Thyroid gland (tissue), 4 donors: ENCODE measurements around the gene RAB11A. TPM values are rescaled to one million over a fixed set of nuclear protein-coding genes. Genes with fewer than 3 reads are reported as not detected.
A peak's percentile ranks its signal among the peaks of the same experiment; 100 is the strongest.

Experiments
- DNase-seq, 2 donors: peaks; one replicate each; pipeline ENCODE4 v3.0.0-alpha.2; 2019
- H3K27ac ChIP-seq, 3 donors: fragments of 200-600 bp; sonication (generic); 1 replicate in 2 of 3; 2 replicates in 1 of 3; pipeline ENCODE4 v1.5.1; 2016 to 2019; ENCODE audit warnings: mild to moderate bottlenecking in 1 of 3, moderate library complexity in 1 of 3
- H3K27me3 ChIP-seq: fragments of 200-600 bp; sonication (generic); one replicate; pipeline ENCODE4 v1.5.1; 2019
- H3K36me3 ChIP-seq, 2 donors: fragments of 200-600 bp; sonication (generic); one replicate each; pipeline ENCODE4 v1.5.1; 2016 to 2019
- H3K4me1 ChIP-seq, 2 donors: fragments of 200-600 bp; sonication (generic); one replicate each; pipeline ENCODE4 v1.5.1; 2017 to 2019
- H3K4me3 ChIP-seq, 3 donors: fragments of 200-600 bp; sonication (generic); replicated peaks in 1 of 3; 1 replicate in 2 of 3; 2 replicates in 1 of 3; pipeline ENCODE4 v1.5.1; 2016; ENCODE audit warnings: mild to moderate bottlenecking in 1 of 3
- H3K9me3 ChIP-seq: fragments of 200-600 bp; sonication (generic); one replicate; pipeline ENCODE4 v1.5.1; 2017
- POLR2A ChIP-seq, 2 donors: fragments of 450-650 bp; IDR thresholded peaks; one replicate each; pipeline ENCODE4 v1.6.1; 2017; ENCODE audit warnings: antibody characterized with exemption in 2 of 2, mild to moderate bottlenecking in 2 of 2, moderate library complexity in 1 of 2
- WGBS, 2 donors: methylation state at CpG; one replicate each; pipeline ENCODE4 v1.1.5; 2017; 5-methylcytosine and 5-hydroxymethylcytosine counted together
- intact Hi-C: fragments of 100-400 bp; cut with DNase I; formaldehyde crosslinking; loops from one replicate; pipeline ENCODE4 v1.15.1; 2023
- total RNA-seq, 4 donors: library from RNA; depleted of rRNA; stranded (reverse); fragments of >200 nt; gene quantifications; one replicate each; pipeline ENCODE4 v1.2.3, GENCODE V29; 2016
- TF ChIP-seq, protein P1 (sequence below), 6 experiments: fragments of 200-600 bp in 3 of 6; fragments of 450-650 bp in 3 of 6; sonication (generic) in 3 of 6; IDR thresholded peaks; one replicate each; pipeline ENCODE4 v1.5.1; 2016 to 2019; ENCODE audit warnings: antibody characterized with exemption in 6 of 6, mild to moderate bottlenecking in 2 of 6, inconsistent platforms in 1 of 6, moderate library complexity in 1 of 6

Gene RAB11A
- total RNA-seq, 4 donors from 2014 or later, result 201 to 369 (median 280) TPM

DNA sequence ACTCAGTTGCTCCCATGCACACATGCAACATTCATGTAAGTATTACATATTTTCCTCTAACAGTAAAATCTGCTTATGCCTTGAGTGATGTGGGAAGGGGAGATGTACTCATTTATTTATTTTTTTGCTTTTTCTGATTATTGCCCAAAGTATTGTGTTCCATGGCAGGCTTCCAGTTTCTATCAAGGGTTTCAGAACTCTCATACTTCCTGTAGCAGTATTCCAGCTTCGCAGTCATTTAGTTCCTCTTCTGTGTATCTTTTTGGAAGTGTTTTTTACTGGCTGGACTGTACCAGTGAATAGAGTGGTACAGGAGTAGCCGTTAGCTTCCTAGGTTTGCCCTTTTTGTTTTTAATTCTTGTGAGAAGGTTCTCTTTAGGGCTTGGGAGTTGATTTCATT, 26.9 kb downstream of the RAB11A start:
- Histone ChIP-seq H3K27me3 (no peaks in the 10 kb centered on the region), H3K4me1 (no peaks in the 10 kb centered on the region), H3K27ac (no peak overlapping the region), H3K4me3 (no peak overlapping the region), H3K9me3 (no peaks in the 10 kb centered on the region), H3K36me3 (peaks cover 5 to 10% of the 10 kb centered on the region in 2 donors)
- intact Hi-C loops, result no loop called here
- TF ChIP-seq, protein P1, sequence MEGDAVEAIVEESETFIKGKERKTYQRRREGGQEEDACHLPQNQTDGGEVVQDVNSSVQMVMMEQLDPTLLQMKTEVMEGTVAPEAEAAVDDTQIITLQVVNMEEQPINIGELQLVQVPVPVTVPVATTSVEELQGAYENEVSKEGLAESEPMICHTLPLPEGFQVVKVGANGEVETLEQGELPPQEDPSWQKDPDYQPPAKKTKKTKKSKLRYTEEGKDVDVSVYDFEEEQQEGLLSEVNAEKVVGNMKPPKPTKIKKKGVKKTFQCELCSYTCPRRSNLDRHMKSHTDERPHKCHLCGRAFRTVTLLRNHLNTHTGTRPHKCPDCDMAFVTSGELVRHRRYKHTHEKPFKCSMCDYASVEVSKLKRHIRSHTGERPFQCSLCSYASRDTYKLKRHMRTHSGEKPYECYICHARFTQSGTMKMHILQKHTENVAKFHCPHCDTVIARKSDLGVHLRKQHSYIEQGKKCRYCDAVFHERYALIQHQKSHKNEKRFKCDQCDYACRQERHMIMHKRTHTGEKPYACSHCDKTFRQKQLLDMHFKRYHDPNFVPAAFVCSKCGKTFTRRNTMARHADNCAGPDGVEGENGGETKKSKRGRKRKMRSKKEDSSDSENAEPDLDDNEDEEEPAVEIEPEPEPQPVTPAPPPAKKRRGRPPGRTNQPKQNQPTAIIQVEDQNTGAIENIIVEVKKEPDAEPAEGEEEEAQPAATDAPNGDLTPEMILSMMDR (IDR thresholded peaks at IDR 0.05), result no peak
- no peak for TF ChIP-seq POLR2A (IDR thresholded peaks at IDR 0.05)
- WGBS, 2 donors, result 70 to 81% methylated on average over 2 of the region's 2 CpGs
- no peak for DNase-seq

DNA sequence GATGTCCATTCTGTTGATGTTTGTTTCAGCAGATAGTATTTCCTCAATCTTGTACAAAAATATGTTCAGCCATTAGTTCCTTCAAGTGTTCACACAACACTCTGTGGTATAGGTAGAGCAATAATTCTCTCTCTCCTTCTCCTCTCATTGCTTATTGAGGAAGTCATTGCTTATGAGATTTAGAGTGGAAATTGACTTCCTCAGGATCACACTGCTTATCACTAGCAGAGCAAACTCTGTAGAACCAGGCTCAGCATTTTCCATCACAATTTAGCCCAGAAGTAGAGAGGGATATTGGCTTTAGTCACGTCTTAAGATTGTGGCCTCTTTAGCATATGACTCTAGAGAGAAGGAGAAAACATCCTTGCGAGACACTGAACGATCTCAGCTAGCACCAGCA, 31.2 kb downstream of the RAB11A start:
- Histone ChIP-seq H3K27ac (no peak overlapping the region), H3K4me1 (no peaks in the 10 kb centered on the region), H3K27me3 (no peaks in the 10 kb centered on the region), H3K36me3 (peaks cover 0 to 8% of the 10 kb centered on the region in 2 donors), H3K9me3 (no peaks in the 10 kb centered on the region), H3K4me3 (no peak overlapping the region)
- intact Hi-C loops, result no loop called here
- DNase-seq, result no peak
- TF ChIP-seq POLR2A (IDR thresholded peaks at IDR 0.05), result no peak
- TF ChIP-seq, protein P1 (IDR thresholded peaks at IDR 0.05), result no peak
- 97% methylated on average over 3 of the region's 3 CpGs for WGBS, 2 donors

DNA sequence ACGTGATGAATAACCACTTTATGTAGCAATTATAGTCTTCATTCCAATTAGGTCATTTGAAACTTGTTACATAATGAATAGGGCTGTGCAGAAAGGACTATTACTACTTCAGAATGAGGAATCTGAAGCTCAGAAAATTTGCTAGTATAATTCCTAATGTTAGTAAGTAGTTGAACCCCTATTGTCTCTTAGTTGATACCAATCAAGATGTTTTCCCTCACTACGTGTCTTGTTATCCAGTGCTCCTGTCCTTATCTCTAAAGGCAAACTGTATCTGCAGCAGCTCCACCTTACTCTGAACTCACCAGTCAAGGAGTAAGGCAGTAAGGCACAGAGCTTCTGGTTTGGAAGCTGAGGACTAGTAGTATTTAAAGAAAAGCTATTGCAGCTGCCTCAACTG, 32.0 kb downstream of the RAB11A start:
- H3K36me3 ChIP-seq, result peaks cover 0 to 9% of the 10 kb centered on the region in 2 donors
- H3K9me3 ChIP-seq, result no peaks in the 10 kb centered on the region
- H3K27me3 ChIP-seq, result no peaks in the 10 kb centered on the region
- no peak for DNase-seq
- H3K4me1 ChIP-seq, result no peaks in the 10 kb centered on the region
- TF ChIP-seq POLR2A (IDR thresholded peaks at IDR 0.05), result no peak
- TF ChIP-seq, protein P1 (IDR thresholded peaks at IDR 0.05), result no peak
- no peak overlapping the region for H3K4me3 ChIP-seq
- intact Hi-C loops, result no loop called here
- H3K27ac ChIP-seq, result no peak overlapping the region
- WGBS, 2 donors, result 85 to 88% methylated on average over 2 of the region's 2 CpGs

DNA sequence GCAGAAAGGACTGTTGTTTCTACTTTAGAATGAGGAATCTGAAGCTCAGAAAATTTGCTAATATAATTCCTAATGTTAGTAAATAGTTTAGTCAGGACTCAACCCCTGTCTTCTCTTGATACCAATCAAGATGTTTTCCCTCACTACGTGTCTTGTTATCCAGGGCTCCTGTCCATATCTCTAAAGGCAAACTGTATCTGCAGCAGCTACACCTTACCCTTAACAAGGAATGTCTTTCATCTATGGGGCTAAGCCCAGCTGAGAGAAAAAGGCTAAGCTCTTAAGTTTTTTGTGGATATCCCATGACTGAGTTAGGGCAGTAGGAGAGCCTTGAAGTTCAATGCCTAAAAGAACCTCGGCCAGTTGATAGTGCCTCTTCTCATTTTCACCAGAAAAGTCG, 32.5 kb downstream of the RAB11A start:
- no peak for DNase-seq
- Histone ChIP-seq H3K36me3 (peaks cover 0 to 9% of the 10 kb centered on the region in 2 donors), H3K27ac (no peak overlapping the region), H3K27me3 (no peaks in the 10 kb centered on the region), H3K9me3 (no peaks in the 10 kb centered on the region), H3K4me1 (no peaks in the 10 kb centered on the region), H3K4me3 (no peak overlapping the region)
- WGBS, 2 donors, result 89 to 94% methylated on average over 3 of the region's 3 CpGs
- intact Hi-C loops, result no loop called here
- TF ChIP-seq POLR2A (IDR thresholded peaks at IDR 0.05), result no peak
- TF ChIP-seq, protein P1 (IDR thresholded peaks at IDR 0.05), result no peak

DNA sequence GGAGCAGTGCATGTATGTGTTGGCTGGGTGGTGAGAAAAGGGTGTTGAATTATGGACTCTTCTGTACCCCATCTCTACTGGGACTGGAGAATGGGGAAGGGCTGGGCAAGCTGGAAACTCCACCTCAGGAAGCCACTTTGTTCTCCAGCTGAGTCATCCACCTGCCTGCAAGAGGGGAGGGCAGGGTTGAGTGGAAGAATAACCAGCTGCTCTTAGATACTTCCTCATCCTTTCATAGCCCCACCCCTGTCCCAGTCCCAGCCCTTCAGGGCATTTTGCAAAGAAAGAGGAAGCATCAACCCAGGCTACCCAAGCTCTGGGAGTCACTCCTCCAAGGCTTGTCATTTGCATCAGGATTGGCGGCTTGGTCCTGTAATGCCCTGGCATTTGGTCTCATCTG, 33.1 kb downstream of the RAB11A start:
- no peaks in the 10 kb centered on the region for H3K9me3 ChIP-seq
- H3K27ac ChIP-seq, result no peak overlapping the region
- no peak for TF ChIP-seq POLR2A (IDR thresholded peaks at IDR 0.05)
- TF ChIP-seq, protein P1 (IDR thresholded peaks at IDR 0.05), result no peak
- H3K4me1 ChIP-seq, result no peaks in the 10 kb centered on the region
- H3K27me3 ChIP-seq, result no peaks in the 10 kb centered on the region
- peaks cover 0 to 9% of the 10 kb centered on the region in 2 donors for H3K36me3 ChIP-seq
- WGBS, 2 donors, result 83 to 100% methylated on average over 1 of the region's 1 CpG
- peak; percentile 8 for DNase-seq
- H3K4me3 ChIP-seq, result no peak overlapping the region
- intact Hi-C loops, result no loop called here
